OCI-LY7 (cell line): ENCODE data around the gene DLGAP1. TPM values are rescaled to one million over a fixed set of nuclear protein-coding genes. Genes with fewer than 3 reads are reported as not detected.

Experiments
- BruUV-seq: library from RNA; stranded (reverse); fragments of 400-500 nt; replicated peaks from 2 replicates; lab custom pipeline; 2021; lab: Mats Ljungman, UMichigan
- CTCF ChIA-PET: fragments of 300-600 bp; sonication (Branson Sonifier 250); formaldehyde crosslinking; loops from one replicate; lab custom pipeline; 2022; ENCODE audit warnings: antibody characterized with exemption; ENCODE audit not compliant: unreplicated experiment; lab: Charles Lee
- POLR2A ChIA-PET: fragments of 300-600 bp; sonication (Branson Sonifier 250); formaldehyde crosslinking; loops from one replicate; lab custom pipeline; 2022; ENCODE audit warnings: antibody characterized with exemption; lab: Charles Lee
- DNase-seq: peaks from one replicate; pipeline ENCODE4 v3.0.0-alpha.2; 2015; ENCODE audit warnings: low spot score
- H2AFZ ChIP-seq: fragments of 200-600 bp; sonication (generic), shearing (Covaris generic); 2 replicates; pipeline ENCODE4 v1.6.1; 2014; ENCODE audit warnings: mild to moderate bottlenecking, antibody characterized with exemption, low read length, moderate library complexity
- H3K27ac ChIP-seq: fragments of 200-600 bp; sonication (generic); 2 replicates; pipeline ENCODE4 v1.5.1; 2014; ENCODE audit warnings: mixed run types, low read depth, mild to moderate bottlenecking, moderate library complexity, low read length, inconsistent platforms; ENCODE audit not compliant: poor library complexity, severe bottlenecking
- H3K36me3 ChIP-seq: fragments of 200-600 bp; sonication (generic); 2 replicates; pipeline ENCODE4 v1.6.1; 2014; ENCODE audit warnings: mild to moderate bottlenecking, antibody characterized with exemption, low read length, moderate library complexity, mixed read lengths; ENCODE audit not compliant: insufficient read depth
- H3K4me1 ChIP-seq: fragments of 200-600 bp; sonication (generic); 2 replicates; pipeline ENCODE4 v1.5.1; 2014; ENCODE audit warnings: mild to moderate bottlenecking, low read length; ENCODE audit not compliant: insufficient read depth, poor library complexity, severe bottlenecking
- H3K4me2 ChIP-seq: fragments of 200-600 bp; sonication (generic); 2 replicates; pipeline ENCODE4 v1.6.1; 2014; ENCODE audit warnings: mild to moderate bottlenecking, low read length
- H3K4me3 ChIP-seq: fragments of 200-600 bp; sonication (generic); 2 replicates; pipeline ENCODE4 v1.5.1; 2014; ENCODE audit warnings: mild to moderate bottlenecking, low read depth, low read length; ENCODE audit not compliant: poor library complexity, severe bottlenecking
- H3K79me2 ChIP-seq: fragments of 200-600 bp; sonication (generic); 2 replicates; pipeline ENCODE4 v1.6.1; 2016; ENCODE audit warnings: low read depth, mild to moderate bottlenecking, low read length, moderate library complexity, mixed read lengths; ENCODE audit not compliant: insufficient read depth
- H3K9me2 ChIP-seq: fragments of 200-600 bp; sonication (generic); 2 replicates; pipeline ENCODE4 v1.6.1; 2016; ENCODE audit warnings: mild to moderate bottlenecking, low read length, mixed read lengths; ENCODE audit not compliant: insufficient read depth
- H3K9me3 ChIP-seq: fragments of 200-600 bp; sonication (generic); 2 replicates; pipeline ENCODE4 v1.6.1; 2014; ENCODE audit warnings: mild to moderate bottlenecking, mixed run types, low read length, mixed read lengths
- H4K20me1 ChIP-seq: fragments of 200-600 bp; sonication (generic); 2 replicates; pipeline ENCODE4 v1.6.1; 2014; ENCODE audit warnings: mild to moderate bottlenecking, antibody characterized with exemption, low read length, moderate library complexity, mixed read lengths; ENCODE audit not compliant: insufficient read depth
- CTCF ChIP-seq: fragments of 200-600 bp; sonication (generic); conservative IDR thresholded peaks from 2 replicates; pipeline ENCODE4 v1.5.1; 2014; ENCODE audit warnings: mild to moderate bottlenecking, antibody characterized with exemption, low read length, moderate library complexity, mixed read lengths
- EZH2phosphoT487 ChIP-seq: fragments of 200-600 bp; sonication (generic); IDR thresholded peaks from 2 replicates; pipeline ENCODE4 v1.6.1; 2018; ENCODE audit warnings: low read depth, borderline replicate concordance, mild to moderate bottlenecking, mixed run types, antibody characterized with exemption, low read length, moderate library complexity, mixed read lengths
- intact Hi-C: fragments of 100-400 bp; cut with micrococcal nuclease; formaldehyde crosslinking; loops from one replicate; pipeline ENCODE4 v1.10.0; 2022; ENCODE audit not compliant: unreplicated experiment
- total RNA-seq, 2 experiments: library from RNA; depleted of rRNA in 1 of 2; stranded (reverse); fragments of >200 nt in 1 of 2; shearing (Covaris generic) in 1 of 2; gene quantifications; 2 replicates each; pipeline ENCODE4 v1.2.3, GENCODE V29; 2014 to 2022

Gene DLGAP1
- total RNA-seq, 2 experiments from 2014 or later, result 0.22 TPM; not detected in 1

- Histone ChIP-seq H3K79me2 (no peaks in the 10 kb centered on the region), H2AFZ (peak overlapping the region; percentile 4; the same call in 1 of the 2 replicates), H3K4me1 (no peaks in the 10 kb centered on the region), H3K4me2 (no peak overlapping the region), H3K36me3 (no peaks in the 10 kb centered on the region), H3K4me3 (no peak overlapping the region), H3K9me2 (no peaks in the 10 kb centered on the region), H3K27ac (no peak overlapping the region), H3K9me3 (no peaks in the 10 kb centered on the region), H4K20me1 (no peaks in the 10 kb centered on the region)
- ChIA-PET CTCF (no interaction called here), POLR2A (interaction anchor here (0.6 to 1.4 kb wide), 7 partner anchors 8 to 1877 kb away, joined by 3 to 5 read pairs (median 3); no protein-coding TSS in a partner anchor)
- no peak for TF ChIP-seq EZH2phosphoT487
- TF ChIP-seq CTCF, result no peak
- intact Hi-C loops, result no loop called here
- BruUV-seq, result no TSS peak
- DNase-seq, result no peak
Observed at GRCh38 chr18:3966642-3967358, 488.3 kb downstream of the DLGAP1 start.

DNA sequence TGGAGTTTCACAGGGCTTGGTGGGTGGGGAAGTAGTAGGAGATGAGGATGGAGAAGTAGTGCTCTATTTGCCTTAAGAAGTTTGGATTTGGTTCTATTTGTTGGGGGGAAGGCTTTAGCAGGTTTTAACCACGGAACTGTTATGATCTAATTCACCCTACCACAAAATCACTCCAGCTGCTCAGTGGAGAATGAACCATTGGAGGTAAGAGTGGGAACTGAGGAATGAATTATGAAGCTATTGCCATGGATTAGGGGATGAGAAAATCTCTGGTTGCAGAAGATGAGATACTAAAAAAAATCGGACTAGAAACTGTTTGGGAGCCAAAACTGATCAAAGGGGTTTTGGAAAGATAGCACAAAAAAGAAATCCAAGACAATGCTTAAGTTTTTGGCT, 488.9 kb downstream of the DLGAP1 start:
- CTCF ChIA-PET, result no interaction called here

More for the DNA sequence above, 488.9 kb downstream of the DLGAP1 start:
- no peaks in the 10 kb centered on the region for H3K9me3 ChIP-seq
- no peaks in the 10 kb centered on the region for H3K4me1 ChIP-seq
- POLR2A ChIA-PET, result interaction anchor here (0.5 to 0.9 kb wide), 5 partner anchors 19 to 1877 kb away, joined by 3 read pairs; no protein-coding TSS in a partner anchor
- no peak overlapping the region for H3K4me2 ChIP-seq
- no peak for DNase-seq
- H3K36me3 ChIP-seq, result no peaks in the 10 kb centered on the region
- no TSS peak for BruUV-seq
- peak overlapping the region; percentile 4; the same call in 1 of the 2 replicates for H2AFZ ChIP-seq
- no peak overlapping the region for H3K27ac ChIP-seq
- no peaks in the 10 kb centered on the region for H3K79me2 ChIP-seq
- H4K20me1 ChIP-seq, result no peaks in the 10 kb centered on the region
- no peak overlapping the region for H3K4me3 ChIP-seq
- H3K9me2 ChIP-seq, result no peaks in the 10 kb centered on the region
- TF ChIP-seq EZH2phosphoT487 (no peak), CTCF (no peak)
- intact Hi-C loops, result no loop called here
